Testis (tissue), 2 donors: ENCODE measurements around the gene NMT1.

Experiments used
- CTCF ChIP-seq, 3 experiments: fragments of 450-650 bp in 2 of 3; fragments of 200-600 bp in 1 of 3; sonication (generic) in 1 of 3; IDR thresholded peaks; one replicate each; pipeline ENCODE4 v1.5.1; 2016 to 2019; ENCODE audit warnings: antibody characterized with exemption in 3 of 3, mild to moderate bottlenecking in 2 of 3, moderate library complexity in 1 of 3
- POLR2A ChIP-seq: fragments of 450-650 bp; IDR thresholded peaks from one replicate; pipeline ENCODE4 v1.6.1; 2017; ENCODE audit warnings: antibody characterized with exemption, mild to moderate bottlenecking, moderate library complexity

- no peak for TF ChIP-seq CTCF (IDR thresholded peaks at IDR 0.05)
- no peak for TF ChIP-seq POLR2A
Measured at GRCh38 chr17:45108595-45109521, 47.7 kb downstream of the NMT1 start.
